Embryonic facial prominence (tissue), 1 donor: ENCODE results near the gene SNX1.
"Not testable (repeated sequence)": the region's sequence is repeated elsewhere in the genome, so short reads cannot be mapped to it uniquely, and the experiment has no call there.

Experiments
- DNase-seq: peaks from one replicate; pipeline ENCODE4 v3.0.0-alpha.2; 2016; ENCODE audit errors: extremely low spot score

Gene SNX1, protein sequence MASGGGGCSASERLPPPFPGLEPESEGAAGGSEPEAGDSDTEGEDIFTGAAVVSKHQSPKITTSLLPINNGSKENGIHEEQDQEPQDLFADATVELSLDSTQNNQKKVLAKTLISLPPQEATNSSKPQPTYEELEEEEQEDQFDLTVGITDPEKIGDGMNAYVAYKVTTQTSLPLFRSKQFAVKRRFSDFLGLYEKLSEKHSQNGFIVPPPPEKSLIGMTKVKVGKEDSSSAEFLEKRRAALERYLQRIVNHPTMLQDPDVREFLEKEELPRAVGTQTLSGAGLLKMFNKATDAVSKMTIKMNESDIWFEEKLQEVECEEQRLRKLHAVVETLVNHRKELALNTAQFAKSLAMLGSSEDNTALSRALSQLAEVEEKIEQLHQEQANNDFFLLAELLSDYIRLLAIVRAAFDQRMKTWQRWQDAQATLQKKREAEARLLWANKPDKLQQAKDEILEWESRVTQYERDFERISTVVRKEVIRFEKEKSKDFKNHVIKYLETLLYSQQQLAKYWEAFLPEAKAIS

DNA sequence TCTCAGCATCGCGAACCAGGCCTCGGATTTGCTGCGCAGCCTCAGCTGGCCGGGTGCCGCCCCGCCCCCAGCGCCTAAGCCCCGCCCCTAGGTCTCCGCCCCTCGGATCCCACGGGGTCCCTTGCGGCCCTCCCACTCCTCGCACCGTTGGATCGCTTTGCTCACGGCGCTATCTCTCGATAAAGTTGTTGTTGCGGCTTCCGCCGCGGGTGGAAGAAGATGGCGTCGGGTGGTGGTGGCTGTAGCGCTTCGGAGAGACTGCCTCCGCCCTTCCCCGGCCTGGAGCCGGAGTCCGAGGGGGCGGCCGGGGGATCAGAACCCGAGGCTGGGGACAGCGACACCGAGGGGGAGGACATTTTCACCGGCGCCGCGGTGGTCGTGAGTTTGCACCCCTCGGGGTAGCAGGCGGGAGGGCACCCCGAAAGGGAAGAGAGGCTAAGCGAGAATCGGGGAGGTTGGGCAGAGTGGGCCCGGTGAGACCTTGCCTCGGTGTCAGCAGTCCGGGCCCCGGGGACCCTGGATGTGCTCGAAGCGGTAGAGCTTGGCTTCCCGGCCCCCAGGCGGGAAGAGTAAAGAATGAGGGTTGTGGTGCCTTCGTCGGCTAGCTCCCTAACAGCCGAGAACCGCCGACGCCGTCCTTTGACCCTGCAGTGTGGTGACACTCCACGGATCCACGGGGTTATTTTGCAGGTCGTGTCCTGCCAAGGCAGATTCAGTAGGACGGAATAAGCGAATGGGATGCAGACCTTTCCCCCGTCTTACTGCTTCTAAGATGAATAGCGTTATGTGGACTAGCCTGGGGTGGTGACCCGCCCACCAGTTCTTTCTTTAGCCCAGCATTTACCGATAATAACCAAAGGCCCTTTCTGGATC, at the start of gene SNX1:
Gene SNX1, plus strand, starts transcription at position 188 of the 873 bp plus-strand sequence. Its CDS starts 32 bp downstream, at position 220.
- peak; percentile 89 for DNase-seq

DNA sequence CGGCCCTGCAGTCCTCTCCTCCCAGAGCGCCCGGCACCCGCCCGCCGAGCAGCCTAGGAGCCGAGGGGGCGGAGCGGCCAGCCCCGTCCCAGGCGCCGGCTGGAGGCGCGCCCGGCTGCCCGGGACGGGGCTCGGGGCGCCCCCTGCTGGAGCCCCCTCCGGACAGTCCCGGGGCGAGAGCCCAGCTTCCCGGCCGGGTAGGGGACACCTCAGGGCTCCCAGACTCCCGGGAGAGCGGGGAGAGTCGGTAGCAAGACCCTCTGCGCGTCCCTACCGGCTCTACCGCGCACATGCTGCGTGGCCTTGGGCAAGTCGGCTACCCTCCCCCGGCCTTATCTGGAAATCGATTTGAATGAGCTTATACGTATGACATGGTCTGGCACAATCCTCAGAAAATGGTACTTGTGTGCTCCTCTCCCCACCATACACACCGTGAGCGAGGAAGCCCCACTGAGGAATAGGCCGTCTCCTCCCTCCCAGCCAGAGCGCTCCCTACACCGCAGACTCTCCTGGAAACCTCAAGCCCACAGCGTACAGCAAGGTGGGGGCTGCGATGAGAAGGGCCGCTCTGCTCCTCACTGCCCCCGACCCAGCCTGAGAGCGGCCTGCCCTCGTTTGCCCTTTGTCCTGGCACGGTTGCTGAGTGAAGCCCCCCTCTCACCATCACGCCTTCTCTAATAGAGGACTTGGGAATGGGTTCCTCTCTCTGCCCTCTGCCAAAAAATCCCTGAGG, 49.2 kb upstream of the SNX1 start, which contains the start of gene DAPK2:
Gene DAPK2, minus strand, starts transcription at position 65 of the 733 bp plus-strand sequence. CDS start 6,224 bp downstream, outside the sequence.
- no peak for DNase-seq

DNA sequence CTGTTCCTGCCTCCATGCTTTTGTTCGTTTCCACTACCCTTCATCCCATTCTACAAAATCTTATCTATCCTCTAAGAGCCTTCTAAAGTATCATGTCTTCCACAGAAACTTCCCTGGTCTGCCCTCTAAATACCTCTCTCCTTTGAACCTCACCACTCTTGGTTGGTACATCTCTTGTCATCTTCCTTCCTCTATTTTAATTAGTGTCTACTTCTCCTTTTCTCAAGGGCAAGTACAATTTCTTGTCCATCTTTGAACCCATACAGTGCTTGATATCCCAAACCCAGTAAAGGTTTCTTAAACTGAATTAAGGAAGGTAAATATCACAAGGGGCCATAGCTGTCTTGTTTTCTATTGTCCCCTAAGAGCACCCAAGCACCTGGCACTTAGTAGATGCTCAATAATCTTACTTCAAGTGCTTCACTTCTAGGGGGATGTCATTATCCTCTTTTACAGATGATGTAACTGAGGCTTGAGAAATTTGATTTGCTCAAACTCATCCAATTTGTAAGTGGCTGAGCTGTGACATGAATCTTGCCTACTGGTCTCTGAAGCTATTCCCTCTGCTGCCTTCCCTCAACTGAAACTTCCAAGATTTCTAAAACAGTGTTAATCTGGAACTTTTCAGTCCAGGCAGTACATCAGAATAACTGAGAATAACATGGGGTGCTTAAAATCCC, 46.9 kb upstream of the SNX1 start:
- DNase-seq = no peak

DNA sequence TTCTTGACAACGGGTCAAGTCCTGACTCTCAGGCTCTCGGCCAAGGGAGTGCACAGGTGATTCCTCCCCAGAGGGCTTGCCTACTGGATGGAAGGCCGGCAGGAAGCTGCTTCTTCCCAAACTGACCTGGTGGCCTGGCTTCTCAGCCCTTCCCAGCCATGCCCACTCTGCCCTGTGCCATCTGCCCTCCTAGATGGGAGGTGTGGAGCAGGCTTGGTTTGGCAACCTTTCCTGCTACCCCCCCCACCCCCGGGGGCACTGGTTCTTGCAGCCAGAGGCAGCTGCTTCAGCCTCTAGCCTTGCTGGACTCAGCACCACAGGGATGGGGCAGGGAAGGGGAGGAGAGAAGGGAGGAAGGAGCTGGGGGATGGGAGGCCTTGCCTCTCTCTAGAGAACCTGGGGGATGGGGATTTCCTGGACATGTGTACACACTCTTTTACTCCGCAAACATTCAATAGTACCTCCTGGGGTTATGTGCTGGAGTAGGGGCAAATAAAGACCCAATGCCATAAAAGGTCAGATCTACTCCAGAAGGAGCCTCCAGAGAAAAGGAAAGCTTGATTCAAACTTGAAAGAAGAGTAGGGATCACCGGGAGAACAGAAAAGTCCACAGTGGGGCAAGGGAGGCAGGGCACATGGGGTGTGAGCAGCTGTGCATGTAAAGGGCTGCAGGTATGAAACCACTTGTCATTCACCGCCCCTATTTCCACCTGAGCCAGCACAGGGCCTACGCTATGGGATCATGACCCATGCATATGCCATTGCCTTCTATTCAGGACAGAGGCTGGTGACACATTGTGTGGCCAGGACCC, 45.3 kb upstream of the SNX1 start:
- no peak for DNase-seq

DNA sequence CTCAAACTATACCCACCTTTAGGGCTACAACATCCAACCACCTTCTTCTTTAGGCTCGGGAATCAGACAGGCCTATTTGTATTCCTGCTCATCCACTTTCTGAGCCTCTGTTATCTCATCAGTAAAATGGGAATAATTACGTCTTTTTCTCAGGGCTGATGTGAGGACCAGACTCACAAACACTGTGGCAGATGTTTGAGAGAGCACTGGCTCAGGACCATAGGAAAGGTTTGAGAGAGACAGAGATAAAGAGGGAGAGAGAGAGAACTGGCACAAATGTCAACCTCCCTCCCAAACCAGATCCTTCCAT, 44.7 kb upstream of the SNX1 start:
- DNase-seq = no peak

DNA sequence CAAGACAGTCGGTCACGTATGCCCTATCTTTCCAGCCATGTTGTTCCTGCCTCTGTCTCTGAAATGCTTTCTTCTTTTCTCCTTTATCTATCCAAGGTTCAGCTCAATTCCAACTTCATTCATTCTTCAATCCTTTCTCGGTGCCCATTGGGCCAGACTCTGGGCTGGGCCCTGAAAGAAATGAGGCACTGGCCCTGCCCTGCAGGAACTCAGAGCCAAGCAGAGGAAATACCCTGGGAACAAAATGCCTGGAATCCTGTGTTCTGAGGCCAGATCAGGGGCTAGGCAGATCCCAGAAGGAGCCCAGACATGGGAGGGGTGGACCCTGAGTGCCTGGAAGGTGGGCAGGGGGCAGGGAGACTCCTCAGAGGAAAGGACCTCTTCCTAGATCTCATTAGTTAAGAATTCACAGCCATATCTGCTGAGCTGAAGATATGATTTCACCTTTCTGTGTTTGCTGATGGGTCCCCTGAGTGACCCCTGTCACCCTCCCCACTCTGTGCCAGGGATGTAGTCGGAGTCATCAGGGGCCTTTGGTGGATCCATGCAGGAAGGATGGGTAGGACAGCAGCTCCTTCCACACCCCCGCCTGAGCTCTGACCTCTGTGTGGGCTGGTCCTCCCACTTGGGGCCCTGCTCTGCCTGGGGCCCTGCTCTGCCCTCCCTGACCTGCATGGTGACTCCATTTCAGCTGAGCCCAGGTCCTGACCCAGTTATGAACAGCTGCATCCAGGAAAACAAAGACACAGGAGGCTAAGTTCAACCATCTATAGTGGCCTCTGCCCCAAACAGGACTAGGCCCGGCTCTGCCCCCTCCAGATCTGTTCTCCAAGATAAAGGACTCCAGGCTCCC, 44.1 kb upstream of the SNX1 start:
- DNase-seq = no peak

DNA sequence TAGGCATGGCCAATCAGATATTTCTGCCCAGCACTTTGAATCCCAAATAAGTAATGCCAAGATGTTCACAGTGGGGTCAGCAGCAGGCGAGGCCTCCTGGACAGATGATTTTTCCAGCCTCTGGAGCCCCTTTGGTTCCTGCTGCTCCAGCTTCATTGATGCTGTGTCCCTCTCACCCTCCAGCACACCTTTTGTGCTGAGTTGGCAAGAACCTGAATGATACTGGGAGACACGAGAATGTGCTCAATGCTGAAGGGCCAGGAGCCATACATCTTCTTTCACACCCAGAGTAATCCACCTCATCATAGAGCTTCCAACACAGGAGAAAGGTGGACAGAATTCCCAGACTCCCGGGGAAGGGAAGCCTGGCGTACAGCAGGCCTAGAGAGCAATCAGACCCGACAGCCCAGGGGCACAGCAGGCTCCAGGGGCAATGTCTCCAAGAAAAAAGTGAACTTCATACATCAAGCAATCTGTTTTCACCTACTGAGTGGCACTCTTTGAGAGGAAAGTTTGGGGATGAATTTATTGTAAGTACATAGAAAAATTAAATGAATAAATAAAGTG, 42.8 kb upstream of the SNX1 start:
- DNase-seq = no peak

DNA sequence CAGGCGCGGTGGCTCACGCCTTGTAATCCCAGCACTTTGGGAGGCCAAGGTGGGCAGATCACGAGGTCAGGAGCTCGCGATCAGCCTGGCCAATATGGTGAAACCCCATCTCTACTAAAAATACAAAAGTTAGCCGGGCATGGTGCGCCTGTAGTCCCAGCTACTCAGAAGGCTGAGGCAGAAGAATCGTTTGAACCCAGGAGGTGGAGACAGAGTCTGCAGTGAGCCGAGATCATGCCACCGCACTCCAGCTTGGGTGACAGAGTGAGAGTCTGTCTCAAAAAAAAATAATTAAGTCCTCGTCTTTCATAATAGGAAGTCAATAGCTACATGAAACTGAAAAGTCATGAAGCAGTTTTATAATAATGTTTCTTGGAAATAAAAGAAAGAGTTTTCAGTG, 42.1 kb upstream of the SNX1 start:
- not testable (repeated sequence) for DNase-seq

DNA sequence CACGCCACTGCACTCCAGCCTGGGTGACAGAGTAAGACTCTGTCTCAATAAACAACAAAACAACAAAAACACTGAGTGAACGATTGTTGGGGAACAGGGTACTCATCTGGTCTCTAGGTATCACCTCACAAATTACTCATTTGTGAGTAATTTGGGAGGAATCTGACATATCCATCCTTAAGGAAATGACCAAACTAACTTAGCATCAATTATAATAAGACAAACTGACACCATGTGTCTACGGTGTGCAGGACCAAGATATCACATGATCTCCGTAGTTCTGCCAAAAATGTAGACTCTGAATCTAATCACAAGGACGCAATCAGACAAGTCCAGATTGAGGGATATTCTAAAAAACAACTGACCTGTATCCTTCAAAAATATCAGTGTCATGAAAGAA, 37.5 kb upstream of the SNX1 start:
- DNase-seq = no peak

DNA sequence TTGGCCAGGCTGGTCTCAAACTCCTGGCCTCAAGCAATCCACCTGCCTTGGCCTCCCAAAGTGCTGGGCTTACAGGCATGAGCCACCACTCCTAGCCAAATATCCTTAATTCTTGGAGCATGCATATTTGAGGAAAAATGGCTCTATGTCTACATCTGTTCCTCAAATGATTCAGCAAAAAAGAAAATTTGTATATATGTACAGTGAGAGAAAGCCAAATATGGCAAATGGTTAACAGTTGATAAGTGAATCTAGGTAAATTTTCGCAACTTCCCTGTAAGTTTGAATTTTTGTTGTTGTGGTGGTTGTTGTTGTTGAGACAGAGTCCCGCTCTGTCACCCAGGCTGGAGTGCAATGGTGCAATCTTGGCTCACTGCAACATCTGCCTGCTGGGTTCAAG, 36.7 kb upstream of the SNX1 start:
- DNase-seq = not testable (repeated sequence)

DNA sequence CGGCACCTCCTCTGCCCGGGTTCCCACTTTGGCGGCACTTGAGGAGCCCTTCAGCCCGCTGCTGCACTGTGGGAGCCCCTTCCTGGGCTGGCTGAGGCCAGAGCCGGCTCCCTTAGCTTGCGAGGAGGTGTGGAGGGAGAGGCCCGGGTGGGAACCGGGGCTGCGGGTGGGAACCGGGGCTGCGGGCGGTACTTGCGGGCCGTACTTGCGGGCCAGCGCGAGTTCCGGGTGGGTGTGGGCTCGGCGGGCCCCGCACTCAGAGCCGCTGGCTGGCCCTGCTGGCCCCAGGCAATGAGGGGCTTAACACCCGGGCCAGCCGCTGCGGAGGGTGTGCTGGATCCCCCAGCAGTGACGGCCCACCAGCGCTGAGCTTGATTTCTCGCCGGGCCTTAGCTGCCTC, 35.1 kb upstream of the SNX1 start:
- DNase-seq = no peak

DNA sequence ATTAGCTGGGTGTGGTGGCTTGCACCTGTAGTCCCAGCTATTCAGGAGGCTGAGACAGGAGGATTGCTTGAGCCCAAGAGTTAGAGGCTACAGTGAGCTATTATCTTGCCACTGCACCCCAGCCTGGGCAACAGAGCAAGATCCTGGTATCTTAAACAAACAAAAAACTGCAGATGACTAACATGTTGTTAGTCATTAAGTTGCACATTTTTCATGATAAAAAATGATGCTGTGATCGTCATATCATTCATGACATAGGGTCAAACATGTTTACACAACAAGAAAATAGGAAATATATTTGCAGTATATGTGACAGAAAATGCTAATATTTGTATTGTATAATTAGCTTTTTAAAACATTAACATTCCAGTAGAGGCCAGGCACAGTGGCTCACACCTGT, 29.3 kb upstream of the SNX1 start:
- DNase-seq = no peak

DNA sequence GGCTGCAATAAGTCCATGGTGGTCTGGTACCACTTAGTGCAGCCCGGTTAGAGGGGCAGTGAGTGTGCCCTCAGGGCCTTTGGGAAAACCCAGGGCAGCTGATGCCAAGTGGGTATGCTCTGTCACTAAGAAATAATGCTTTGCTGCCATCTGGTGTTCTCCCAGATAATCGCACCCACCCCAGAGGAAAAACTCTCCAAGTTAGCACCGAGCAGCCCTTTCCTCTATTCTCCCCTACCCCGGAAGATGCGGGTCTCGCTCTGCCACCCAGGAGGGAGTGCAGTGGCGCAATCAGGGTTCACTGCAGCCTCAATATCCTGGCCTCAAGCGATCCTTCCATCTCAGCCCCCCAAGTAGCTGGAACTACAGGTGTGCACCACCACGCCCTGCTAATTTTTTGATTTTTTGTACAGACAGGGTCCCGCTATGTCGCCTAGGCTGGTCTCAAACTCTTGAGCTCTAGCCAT, 28.2 kb upstream of the SNX1 start:
- peak; percentile 20 for DNase-seq

DNA sequence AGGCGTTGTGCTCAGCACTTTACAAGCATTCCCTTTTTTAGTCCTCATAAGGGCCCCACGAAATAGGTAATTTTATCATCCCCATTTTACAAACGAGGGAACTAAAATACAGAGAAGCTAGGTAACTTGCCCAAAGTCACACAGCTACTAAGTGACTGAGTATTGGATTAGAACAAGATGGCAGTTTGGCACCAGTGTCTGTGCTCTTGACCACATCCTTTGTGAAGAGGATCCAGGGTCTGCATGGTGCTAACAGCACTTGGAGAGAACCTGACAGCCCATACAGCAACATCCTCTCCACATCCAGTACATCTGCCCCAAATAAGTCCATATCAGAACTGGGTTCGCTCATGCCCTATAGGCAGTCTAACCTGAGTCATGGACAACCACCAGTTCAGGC, 27.6 kb upstream of the SNX1 start:
- no peak for DNase-seq

DNA sequence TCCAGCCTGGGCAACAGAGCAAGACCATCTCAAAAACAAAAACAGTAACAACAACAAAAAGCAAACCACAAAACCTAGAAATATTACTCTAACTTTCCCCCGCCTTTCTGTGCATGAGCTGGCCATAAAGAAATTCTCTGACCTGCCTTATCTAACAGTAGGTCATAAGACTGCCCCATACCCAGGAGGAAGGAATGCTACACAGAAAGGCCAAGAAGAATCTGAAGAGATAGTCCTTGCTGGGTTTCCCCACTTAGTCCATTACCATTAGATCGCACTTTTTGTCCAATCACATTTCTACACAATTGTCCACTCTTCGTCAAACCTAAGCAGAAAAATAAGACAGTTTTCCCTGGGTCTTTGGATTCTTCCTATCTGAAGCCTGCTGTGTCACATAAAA, 25.7 kb upstream of the SNX1 start:
- DNase-seq = no peak

DNA sequence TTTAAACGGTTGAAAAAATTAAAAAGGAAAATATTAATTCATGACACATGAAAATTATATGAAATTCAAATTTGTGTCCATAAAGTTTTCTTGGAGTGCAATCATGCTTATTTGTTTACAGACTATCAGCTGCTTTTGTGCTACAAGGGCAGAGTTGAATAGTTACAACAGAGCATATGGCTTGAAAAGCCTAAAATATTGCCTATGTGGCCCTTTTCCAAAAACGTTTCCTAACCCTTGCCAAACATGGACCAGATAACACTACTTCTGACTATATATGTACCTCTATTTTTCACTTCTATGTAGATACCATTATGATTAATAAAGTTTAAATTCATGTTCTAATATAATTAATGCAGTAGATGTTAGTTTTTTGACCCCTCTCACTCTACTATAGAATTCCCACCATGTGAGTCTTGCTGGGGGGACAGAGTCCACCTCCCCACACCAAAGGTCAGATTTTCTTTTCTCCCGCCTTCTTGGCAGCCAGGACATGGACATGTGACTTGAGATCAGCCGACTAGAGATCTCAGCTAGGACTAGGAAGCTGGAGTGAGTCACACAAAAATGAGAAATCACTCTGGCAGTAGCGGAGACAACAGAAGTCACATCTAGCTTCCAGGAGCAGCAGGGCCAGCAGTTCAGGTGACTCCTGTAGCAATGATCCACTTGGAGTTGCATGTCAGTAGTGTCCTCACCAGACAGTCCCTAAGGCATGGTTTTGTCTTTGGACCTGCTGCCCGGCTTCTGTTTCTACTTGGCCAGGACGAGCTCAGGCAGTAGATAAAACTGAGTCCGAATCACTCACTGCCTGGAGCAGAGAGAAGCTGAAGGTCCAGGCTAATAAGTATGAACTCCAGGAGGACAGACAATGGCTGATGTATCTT, 24.6 kb upstream of the SNX1 start:
- DNase-seq = no peak

DNA sequence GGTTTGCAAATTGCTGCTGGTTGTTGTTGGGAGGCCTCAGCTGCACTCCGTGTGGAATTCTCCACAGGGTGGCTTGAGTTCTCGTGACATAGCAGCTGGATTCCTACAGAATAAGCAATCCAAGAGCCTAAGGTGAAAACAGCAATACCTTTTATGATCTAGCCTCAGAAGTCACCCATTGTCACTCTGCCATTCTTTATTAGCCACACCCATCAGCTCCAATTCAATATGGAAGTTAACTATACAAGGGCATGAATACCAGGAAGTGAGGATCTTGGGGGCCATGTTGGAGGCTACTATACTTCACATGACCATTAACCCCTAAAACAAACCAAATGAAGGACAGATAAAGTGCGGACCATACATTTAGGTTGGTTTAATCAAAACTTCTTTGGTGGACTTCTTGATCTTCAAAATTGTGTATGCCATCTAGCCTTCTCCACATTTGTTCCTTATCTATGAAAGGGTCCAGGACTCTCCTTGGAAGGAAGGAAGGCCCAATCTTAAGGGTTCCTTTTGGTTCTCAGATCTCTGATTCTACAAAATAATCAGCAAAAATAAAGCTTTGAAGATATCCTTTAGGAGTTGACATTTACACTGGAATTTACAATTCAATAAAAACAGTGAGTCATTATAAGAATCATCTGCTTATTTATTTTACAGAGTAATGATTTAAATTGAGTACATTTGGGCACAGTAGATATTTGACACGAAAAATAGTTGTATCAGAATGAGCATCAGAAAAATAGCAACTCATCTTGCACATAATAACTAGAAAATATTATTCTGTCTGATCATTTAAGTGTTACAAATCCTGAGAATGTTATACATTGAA, 23.6 kb upstream of the SNX1 start:
- no peak for DNase-seq
